GM21381 (cell line): Measurements from ENCODE around the gene GNG12.

Experiments
- ATAC-seq: cut with Tn5 transposase; IDR thresholded peaks from one replicate; pipeline ENCODE4 v1.9.1; 2021; ENCODE audit warnings: mild to moderate bottlenecking, moderate library complexity; ENCODE audit not compliant: unreplicated experiment

Gene GNG12

GRCh38 chr1:67843331-67843730 is 10.1 kb upstream of the GNG12 start:
- ATAC-seq: no peak

- no peak for ATAC-seq
Measured at GRCh38 chr1:67840449-67840848, 7.2 kb upstream of the GNG12 start.

- ATAC-seq: no peak
Measured at GRCh38 chr1:67839826-67840225, 6.6 kb upstream of the GNG12 start.

GRCh38 chr1:67838180-67838910 is 5.1 kb upstream of the GNG12 start:
- ATAC-seq: no peak

DNA sequence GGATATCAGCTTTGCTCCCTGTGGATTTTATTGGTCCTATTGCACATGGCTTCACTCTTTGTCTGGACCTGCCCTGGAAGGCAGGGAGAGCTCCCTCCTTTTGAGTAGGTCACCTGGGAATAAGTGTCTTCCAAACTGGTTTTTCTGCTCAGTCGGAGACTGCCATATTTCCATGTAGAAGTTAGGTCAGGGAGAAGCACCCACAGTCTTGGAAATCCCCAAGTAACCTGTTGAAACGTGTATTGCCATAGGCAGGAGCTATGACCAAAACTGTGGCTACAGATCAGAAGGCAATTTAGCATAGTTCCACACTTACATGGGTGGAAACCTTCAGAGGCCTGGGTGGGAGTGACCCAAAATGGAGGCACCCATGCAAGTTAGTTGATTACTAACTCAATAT is 3.5 kb upstream of the GNG12 start:
- no peak for ATAC-seq

DNA sequence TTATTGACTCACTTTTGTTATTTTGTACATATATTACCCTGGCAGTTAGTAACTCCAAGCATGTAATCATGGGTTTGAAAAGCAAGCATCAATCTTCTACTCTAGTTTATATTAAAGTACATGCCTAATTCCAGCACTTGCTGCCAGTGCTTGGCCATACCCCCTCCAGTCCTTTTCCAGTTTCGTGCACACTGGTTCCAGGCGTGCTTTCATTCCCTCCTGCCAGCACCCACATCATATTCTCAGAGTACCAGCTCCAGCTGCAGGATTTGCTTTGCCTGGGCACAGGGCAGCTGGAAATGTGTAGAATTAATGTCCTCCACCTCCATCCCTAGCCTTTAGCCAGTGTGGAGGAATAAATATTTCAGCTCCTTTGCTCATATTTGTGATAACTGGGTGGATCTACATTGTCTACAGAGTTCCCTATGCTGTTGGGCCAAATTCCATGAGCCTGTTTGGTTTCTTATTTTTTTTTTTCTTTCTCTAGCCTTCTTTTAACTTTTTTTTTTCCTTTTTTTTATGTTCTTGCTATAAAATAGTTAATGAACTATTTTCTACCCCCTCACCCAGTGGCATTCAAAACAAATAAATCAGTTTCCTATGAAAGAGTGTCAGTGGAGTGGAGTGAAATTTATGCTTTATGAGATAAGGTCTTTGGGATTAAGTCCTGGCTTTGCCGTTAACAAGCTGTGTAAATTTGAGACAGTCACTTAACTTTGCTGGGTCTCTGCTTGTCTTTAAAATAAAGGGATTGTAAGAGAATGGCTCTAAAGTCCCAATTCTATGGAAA is 2.6 kb upstream of the GNG12 start:
- ATAC-seq: no peak

DNA sequence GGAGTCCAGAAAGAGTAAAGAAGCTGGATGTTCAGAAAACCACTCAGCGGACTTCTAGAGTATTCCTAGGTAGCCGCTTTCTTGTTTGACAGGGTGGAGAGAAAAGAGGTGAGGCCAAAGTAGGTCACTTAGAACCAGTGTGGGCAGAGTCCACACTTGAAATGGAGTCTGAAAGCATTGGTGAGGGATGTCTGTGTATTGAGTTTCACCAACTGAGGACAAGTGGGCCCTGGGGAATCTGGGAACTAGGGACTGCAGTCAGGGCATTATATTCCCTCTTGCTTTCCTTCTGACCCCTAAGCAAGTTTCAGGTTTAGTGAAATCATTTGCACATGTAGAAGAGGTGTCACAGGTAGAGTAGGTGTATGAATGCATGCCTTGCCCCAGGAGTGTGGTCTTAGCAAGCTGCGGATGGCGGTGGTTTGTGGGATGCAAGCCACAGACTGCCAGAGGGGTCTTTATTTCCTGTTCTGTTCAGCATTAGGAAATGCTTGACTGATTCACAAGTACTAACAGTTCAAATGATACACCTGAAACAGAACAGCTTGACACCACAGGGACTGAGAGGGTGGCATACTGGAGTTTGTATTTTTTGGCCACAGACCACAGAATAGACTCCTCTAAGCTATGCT is 1.1 kb upstream of the GNG12 start:
- no peak for ATAC-seq

DNA sequence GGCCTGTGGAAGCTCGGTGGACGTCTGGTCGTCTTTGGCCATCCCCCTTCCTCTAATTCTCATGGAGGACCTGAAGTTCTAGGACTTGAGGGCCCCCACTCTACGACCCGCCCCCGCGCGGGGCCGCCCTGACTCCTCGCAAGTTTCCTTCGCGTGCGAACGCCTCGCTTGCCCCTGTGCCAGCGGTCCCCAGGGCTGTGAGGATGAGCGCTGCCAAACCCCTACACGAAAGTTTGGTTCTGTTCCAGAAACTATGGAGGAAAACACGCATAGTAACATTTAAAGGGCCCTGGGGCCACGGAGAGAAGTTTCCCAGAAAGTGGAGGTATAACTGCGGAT is 304 bp upstream of the GNG12 start:
- ATAC-seq: no peak

DNA sequence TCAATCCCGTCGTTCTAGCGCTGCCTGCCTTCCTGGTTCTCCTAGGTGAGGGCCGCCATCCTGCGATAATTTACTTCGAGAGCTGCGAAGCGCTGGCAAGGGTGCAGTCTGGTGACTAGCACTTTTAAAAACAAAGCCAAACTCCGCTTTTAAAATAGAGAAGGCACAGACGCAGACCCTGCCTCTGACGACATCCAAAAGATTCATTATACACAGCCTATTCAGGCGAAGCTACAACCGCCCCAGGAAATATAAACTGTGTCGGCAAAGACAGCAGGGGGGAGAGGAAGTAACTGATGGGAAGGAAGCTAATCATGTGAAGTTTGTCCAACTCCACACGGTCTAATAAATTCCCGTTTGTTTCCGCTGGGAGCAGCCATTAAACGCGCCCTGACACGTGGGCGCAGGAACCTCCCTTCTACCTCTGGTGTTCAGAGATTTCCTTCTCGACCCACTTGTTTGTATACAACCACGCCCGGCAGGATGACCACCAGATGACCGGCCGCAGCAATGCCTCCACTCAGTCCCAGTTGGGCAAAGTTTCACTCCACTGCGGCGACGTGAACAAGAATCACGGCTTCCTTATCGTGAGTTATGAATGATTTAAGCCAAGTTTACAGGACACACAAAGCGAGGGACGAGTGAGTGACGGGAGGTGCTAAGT is 1.3 kb downstream of the GNG12 start:
- ATAC-seq: no peak

DNA sequence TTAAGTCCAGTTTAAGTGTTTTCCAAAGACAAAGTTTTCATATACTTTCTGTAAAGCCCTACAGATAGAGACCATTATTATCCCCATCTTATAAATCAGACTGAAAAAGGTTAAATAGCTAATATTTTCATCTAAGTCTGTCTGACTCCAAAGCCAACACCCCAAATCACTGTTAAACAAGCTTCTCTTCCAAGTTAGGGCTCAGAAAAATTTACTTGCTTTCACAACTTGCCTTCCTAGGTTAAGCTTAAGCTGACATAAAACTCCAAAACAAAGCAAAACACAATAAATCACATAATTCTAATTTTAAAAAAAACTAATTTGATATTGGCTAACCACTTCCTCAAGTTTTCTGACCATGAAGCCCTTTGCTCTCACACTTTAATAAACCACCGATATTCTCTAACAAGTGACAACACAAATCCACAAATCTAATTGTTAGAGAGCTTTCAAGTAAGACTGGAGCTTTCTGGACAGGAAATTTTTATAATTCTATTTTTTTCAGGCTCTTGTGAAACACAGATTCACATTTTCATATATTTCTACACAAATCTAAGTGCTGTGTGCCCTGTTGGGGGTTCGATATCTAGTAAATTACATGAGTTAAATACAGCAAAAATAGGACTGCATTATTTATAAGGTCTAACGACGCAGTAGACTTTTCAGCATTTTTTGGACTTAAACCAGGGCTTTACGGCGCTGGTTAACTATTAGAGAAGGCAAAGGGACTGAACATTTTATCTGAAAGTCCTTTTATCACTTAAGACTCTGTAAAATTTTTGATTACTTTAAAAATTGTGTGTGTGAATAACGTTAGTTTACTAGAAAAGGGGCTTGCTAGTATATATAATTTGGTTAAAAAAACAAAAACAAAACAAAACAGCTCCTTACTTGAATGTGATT is 2.1 kb downstream of the GNG12 start:
- no peak for ATAC-seq

DNA sequence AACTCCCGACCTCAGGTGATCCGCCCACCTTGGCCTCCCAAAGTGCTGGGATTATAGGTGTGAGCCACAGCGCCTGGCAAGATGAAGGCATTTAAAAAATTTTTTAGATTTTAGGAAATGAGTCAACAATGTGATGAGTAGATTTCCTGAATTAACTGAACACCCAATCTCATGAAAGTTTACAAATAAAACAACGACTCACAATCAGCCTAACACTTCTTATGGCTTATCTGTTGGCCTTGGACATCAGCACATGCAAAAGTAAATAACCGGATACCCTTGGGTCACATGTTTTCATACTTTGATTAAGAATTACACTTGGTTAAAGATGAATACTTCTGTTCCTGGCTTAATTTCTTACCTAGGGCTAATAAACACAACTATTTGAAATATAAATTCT is 3.0 kb downstream of the GNG12 start:
- ATAC-seq: no peak

DNA sequence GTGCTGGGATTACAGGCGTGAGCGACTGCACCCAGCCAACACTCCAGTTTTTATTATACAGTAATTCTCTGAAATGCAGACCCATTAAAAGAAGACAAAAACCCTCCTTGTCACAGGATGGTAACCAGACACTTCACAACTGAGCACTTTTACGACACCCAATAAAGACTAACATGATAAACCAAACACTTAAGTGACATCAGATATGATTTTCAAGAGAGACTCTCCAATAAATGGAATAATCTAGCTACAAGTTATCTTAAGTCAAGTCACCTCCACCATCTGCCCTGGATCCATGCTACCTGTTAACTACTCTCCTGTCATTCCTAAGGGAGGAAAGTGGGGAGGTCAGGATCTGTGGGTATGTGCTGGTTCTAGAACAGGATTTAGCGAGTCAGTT is 5.6 kb downstream of the GNG12 start:
- no peak for ATAC-seq

GRCh38 chr1:67825591-67825990 is 7.7 kb downstream of the GNG12 start:
- no peak for ATAC-seq

GRCh38 chr1:67824766-67825165 is 8.5 kb downstream of the GNG12 start:
- ATAC-seq: no peak

GRCh38 chr1:67823615-67824014 is 9.7 kb downstream of the GNG12 start:
- ATAC-seq: no peak

DNA sequence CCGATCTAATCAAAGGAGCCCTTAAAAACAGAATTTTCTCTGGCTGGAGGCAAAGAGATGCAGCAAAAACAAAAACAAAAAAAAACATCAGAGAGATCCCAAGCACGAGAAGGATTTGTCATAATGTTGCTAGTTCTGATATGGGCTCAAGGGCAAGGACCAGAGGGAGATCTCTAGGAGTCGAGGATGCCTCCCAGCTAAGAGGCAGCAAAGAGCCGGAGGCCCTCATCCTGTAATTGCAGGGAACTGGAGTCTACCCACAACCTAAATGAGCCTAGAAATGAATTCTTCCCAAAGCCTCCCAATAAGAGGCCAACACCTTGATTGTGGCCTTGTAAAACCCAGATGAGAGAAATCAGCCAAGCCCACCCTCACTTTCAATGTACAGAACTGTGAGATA is 12.0 kb downstream of the GNG12 start:
- ATAC-seq: no peak

DNA sequence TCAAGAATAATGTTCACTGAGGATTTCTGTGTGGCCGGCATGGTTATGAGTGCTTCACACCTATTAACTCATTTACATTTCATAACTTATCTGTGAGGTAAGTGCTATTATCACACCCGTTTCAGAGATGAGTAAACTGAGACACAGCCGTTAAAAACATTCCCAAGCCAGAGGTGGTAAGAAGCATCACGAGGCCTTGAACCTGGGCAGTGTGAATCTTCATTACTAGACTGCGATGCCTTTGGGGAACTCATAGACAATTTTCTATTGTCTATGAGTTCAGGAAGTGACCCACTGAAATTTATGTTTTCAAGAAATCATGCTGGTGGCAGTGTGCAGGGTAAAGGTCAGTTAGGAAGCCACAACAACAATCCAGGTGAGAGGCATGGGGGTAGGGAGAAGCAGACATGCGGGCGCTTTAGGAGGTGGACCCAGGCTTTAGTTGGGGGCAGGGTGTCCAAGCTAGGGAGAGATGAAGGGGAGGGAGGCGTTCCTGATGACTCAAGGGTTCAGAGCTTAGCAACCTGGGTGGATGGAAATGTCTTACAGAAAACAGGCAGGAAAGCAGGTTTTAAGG is 14.5 kb downstream of the GNG12 start:
- ATAC-seq: no peak

DNA sequence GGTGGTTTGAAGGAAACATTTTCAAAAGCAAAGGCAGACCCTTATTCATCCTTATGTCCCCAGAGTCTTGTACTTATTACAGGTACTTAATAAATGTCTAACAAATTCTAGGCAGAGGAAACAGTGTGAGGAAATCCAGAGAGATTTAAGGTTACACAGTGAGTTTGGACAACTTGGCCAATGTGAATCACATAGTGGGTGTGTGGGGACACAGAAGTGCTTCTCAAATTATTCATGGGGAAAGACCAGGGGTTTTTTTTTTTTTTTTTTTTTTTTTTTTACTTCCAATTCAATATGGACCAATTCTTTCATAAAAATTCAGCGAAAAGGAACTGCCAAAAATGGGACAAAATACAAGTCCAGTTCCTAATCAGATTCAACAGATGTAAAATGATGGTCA is 15.1 kb downstream of the GNG12 start:
- ATAC-seq: no peak

DNA sequence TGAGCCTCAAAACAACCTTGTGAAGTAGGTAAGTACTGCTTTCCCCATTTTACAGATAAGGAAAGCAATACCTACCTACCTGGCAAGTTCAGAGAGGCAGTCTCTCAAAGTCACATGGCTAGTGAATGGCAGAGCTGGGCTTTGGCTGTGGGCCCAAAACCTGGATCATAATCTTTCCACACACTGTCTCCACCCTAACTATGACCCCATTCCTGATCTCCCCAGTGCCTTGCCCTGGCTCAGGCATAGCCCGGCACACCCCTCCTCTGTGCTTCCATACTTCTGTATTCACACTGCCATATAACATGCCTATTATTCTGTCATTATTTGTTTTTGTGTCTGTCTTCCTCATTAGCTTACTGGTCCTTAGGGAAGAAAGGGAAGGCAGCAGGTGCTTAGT is 15.9 kb downstream of the GNG12 start:
- no peak for ATAC-seq

- ATAC-seq: no peak
Measured at GRCh38 chr1:67816506-67816905, 16.8 kb downstream of the GNG12 start.
